IPS-18c (cell line): ENCODE results near the gene MAN1C1.
"Not testable (repeated sequence)": the region's sequence is repeated elsewhere in the genome, so short reads cannot be mapped to it uniquely, and the experiment has no call there.

Experiments used
- H3K4me3 ChIP-seq: 2 replicates; pipeline ENCODE4 v1.7.0; 2013; ENCODE audit warnings: low read depth, mild to moderate bottlenecking, low read length, moderate library complexity; ENCODE audit not compliant: insufficient read depth
- H3K9me3 ChIP-seq: one replicate; pipeline ENCODE4 v1.6.1; 2013; ENCODE audit warnings: mild to moderate bottlenecking, low read length, moderate library complexity; ENCODE audit not compliant: control insufficient read depth, insufficient read depth

Gene MAN1C1

GRCh38 chr1:25579292-25580252 is 37.0 kb upstream of the MAN1C1 start:
- H3K9me3 ChIP-seq: peaks cover 2% of the 10 kb centered on the region
- H3K4me3 ChIP-seq: no peak overlapping the region

- peaks cover 2% of the 10 kb centered on the region for H3K9me3 ChIP-seq
- no peak overlapping the region for H3K4me3 ChIP-seq
Observed at GRCh38 chr1:25580927-25581326, 35.7 kb upstream of the MAN1C1 start.

- H3K4me3 ChIP-seq: no peak overlapping the region
Observed at GRCh38 chr1:25581764-25582163, 34.8 kb upstream of the MAN1C1 start.

GRCh38 chr1:25583519-25584370 is 32.8 kb upstream of the MAN1C1 start:
- no peak overlapping the region for H3K4me3 ChIP-seq
- H3K9me3 ChIP-seq: peaks cover 2% of the 10 kb centered on the region

More at GRCh38 chr1:25581764-25582163, 34.8 kb upstream of the MAN1C1 start:
- peaks cover 2% of the 10 kb centered on the region for H3K9me3 ChIP-seq

- Histone ChIP-seq H3K4me3 (no peak overlapping the region), H3K9me3 (peaks cover 2% of the 10 kb centered on the region)
Observed at GRCh38 chr1:25586181-25586588, 30.4 kb upstream of the MAN1C1 start.

GRCh38 chr1:25587290-25587689 is 29.3 kb upstream of the MAN1C1 start:
- Histone ChIP-seq H3K4me3 (no peak overlapping the region), H3K9me3 (peaks cover 2% of the 10 kb centered on the region)

- not testable (repeated sequence) for H3K4me3 ChIP-seq, H3K9me3 ChIP-seq
Observed at GRCh38 chr1:25588224-25588623, 28.4 kb upstream of the MAN1C1 start.

GRCh38 chr1:25588786-25589185 is 27.8 kb upstream of the MAN1C1 start:
- H3K9me3 ChIP-seq, H3K4me3 ChIP-seq: not testable (repeated sequence)

- H3K4me3 ChIP-seq: no peak overlapping the region
- no peaks in the 10 kb centered on the region for H3K9me3 ChIP-seq
Observed at GRCh38 chr1:25590096-25590824, 26.3 kb upstream of the MAN1C1 start.

- Histone ChIP-seq H3K4me3 (no peak overlapping the region), H3K9me3 (no peaks in the 10 kb centered on the region)
Observed at GRCh38 chr1:25593861-25594260, 22.7 kb upstream of the MAN1C1 start.

- H3K4me3 ChIP-seq: no peak overlapping the region
- no peaks in the 10 kb centered on the region for H3K9me3 ChIP-seq
Observed at GRCh38 chr1:25594971-25595370, 21.6 kb upstream of the MAN1C1 start.

GRCh38 chr1:25596641-25597040 is 19.9 kb upstream of the MAN1C1 start:
- not testable (repeated sequence) for H3K9me3 ChIP-seq, H3K4me3 ChIP-seq

GRCh38 chr1:25598879-25599278 is 17.7 kb upstream of the MAN1C1 start:
- Histone ChIP-seq H3K9me3 (peaks cover 2% of the 10 kb centered on the region), H3K4me3 (no peak overlapping the region)

- no peak overlapping the region for H3K4me3 ChIP-seq
Observed at GRCh38 chr1:25599969-25600610, 16.5 kb upstream of the MAN1C1 start.

GRCh38 chr1:25600971-25601699 is 15.5 kb upstream of the MAN1C1 start:
- not testable (repeated sequence) for H3K9me3 ChIP-seq, H3K4me3 ChIP-seq

More at GRCh38 chr1:25599969-25600610, 16.5 kb upstream of the MAN1C1 start:
- peaks cover 2% of the 10 kb centered on the region for H3K9me3 ChIP-seq

- H3K4me3 ChIP-seq, H3K9me3 ChIP-seq: not testable (repeated sequence)
Observed at GRCh38 chr1:25603779-25604538, 12.6 kb upstream of the MAN1C1 start.
